Neural crest cell (in vitro differentiated cells): ENCODE measurements around the gene RBL1. TPM values are rescaled to one million over a fixed set of nuclear protein-coding genes. Genes with fewer than 3 reads are reported as not detected.
"Not testable (repeated sequence)": the region's sequence is repeated elsewhere in the genome, so short reads cannot be mapped to it uniquely, and the experiment has no call there.

Source experiments
- DNase-seq: peaks from one replicate; pipeline ENCODE4 v3.0.0; 2021; ENCODE audit warnings: low read depth, mixed read lengths, low spot score
- H3K27ac Mint-ChIP-seq: one replicate; pipeline ENCODE4 v1.8.0; 2021; ENCODE audit warnings: mild to moderate bottlenecking, mixed read lengths; ENCODE audit not compliant: unreplicated experiment
- H3K27me3 Mint-ChIP-seq: 2 replicates; pipeline ENCODE4 v1.8.0; 2021; ENCODE audit warnings: low read depth, mild to moderate bottlenecking, mixed read lengths
- H3K36me3 Mint-ChIP-seq: 2 replicates; pipeline ENCODE4 v1.8.0; 2021; ENCODE audit warnings: low read depth, mild to moderate bottlenecking, mixed read lengths
- H3K4me1 Mint-ChIP-seq: 2 replicates; pipeline ENCODE4 v1.8.0; 2021; ENCODE audit warnings: mixed read lengths
- H3K4me3 Mint-ChIP-seq: one replicate; pipeline ENCODE4 v1.8.0; 2021; ENCODE audit warnings: mild to moderate bottlenecking, mixed read lengths
- H3K9me3 Mint-ChIP-seq: 2 replicates; pipeline ENCODE4 v1.8.0; 2021; ENCODE audit warnings: mixed read lengths
- total RNA-seq: library from RNA; stranded (reverse); gene quantifications from 2 replicates; pipeline ENCODE4 v1.2.1, GENCODE V29; 2021
- TF ChIP-seq, protein P1 (sequence below): fragments of 200-600 bp; sonication (generic); conservative IDR thresholded peaks from 2 replicates; pipeline ENCODE4 v1.5.0; 2021; ENCODE audit warnings: antibody characterized with exemption, mild to moderate bottlenecking

The RBL1 gene
- total RNA-seq, 1 donor from 2014 or later, result 25.6 TPM

DNA sequence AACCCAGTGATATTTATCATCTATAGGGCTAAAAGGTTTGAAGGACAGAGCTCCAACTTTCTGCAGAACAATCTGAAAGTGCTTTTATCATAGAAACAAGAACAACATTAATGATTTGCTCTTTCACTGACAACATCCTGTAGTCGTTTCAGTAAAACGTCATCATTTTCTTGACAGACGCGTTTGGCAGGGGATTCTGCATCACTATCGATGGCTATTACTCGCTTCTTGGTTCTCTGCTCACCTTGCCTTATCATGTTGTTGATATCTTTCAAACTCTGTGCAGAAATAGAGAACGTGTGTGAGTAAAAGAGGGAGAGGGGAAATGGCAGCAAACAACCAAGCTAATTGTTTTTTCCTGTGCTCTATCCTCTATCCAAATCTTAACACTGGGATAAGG is 97.1 kb downstream of the RBL1 start:
- Mint-ChIP-seq H3K27ac (no peak overlapping the region), H3K9me3 (peaks cover 6% of the 10 kb centered on the region), H3K36me3 (peaks cover 57% of the 10 kb centered on the region), H3K4me3 (no peak overlapping the region), H3K27me3 (no peaks in the 10 kb centered on the region), H3K4me1 (no peaks in the 10 kb centered on the region)
- DNase-seq, result no peak
- TF ChIP-seq, protein P1, sequence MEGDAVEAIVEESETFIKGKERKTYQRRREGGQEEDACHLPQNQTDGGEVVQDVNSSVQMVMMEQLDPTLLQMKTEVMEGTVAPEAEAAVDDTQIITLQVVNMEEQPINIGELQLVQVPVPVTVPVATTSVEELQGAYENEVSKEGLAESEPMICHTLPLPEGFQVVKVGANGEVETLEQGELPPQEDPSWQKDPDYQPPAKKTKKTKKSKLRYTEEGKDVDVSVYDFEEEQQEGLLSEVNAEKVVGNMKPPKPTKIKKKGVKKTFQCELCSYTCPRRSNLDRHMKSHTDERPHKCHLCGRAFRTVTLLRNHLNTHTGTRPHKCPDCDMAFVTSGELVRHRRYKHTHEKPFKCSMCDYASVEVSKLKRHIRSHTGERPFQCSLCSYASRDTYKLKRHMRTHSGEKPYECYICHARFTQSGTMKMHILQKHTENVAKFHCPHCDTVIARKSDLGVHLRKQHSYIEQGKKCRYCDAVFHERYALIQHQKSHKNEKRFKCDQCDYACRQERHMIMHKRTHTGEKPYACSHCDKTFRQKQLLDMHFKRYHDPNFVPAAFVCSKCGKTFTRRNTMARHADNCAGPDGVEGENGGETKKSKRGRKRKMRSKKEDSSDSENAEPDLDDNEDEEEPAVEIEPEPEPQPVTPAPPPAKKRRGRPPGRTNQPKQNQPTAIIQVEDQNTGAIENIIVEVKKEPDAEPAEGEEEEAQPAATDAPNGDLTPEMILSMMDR, result no peak

DNA sequence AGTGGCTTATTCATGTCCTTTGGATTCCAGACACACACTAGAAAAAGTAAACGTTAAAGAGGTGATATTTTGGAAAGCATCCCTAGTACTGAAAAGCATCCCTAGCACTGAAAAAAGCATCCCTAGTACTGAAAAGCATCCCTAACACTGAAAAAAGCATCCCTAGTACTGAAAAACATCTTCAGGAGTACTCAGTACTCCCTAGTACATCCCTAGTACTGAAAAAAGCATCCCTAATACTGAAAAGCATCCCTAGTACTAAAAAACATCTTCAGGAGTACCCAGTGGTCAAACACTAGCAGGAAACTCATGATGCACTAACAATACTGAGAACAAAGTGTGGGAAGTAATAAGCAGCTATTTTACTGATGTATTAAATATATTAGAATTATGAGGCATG is 98.7 kb downstream of the RBL1 start:
- H3K36me3 Mint-ChIP-seq, result peaks cover 50% of the 10 kb centered on the region
- H3K27me3 Mint-ChIP-seq, result no peaks in the 10 kb centered on the region
- no peak for DNase-seq
- no peak overlapping the region for H3K4me3 Mint-ChIP-seq
- H3K9me3 Mint-ChIP-seq, result peaks cover 11% of the 10 kb centered on the region
- H3K4me1 Mint-ChIP-seq, result no peaks in the 10 kb centered on the region
- H3K27ac Mint-ChIP-seq, result peak overlapping the region; percentile 6
- TF ChIP-seq, protein P1, result no peak

- not testable (repeated sequence) for H3K4me3 Mint-ChIP-seq, H3K4me1 Mint-ChIP-seq, H3K27ac Mint-ChIP-seq, H3K27me3 Mint-ChIP-seq, DNase-seq
- H3K9me3 Mint-ChIP-seq, result peaks cover 11% of the 10 kb centered on the region
- H3K36me3 Mint-ChIP-seq, result peaks cover 48% of the 10 kb centered on the region
Observed at GRCh38 chr20:36994221-36994620, 101.6 kb downstream of the RBL1 start.

- no peak overlapping the region for H3K4me3 Mint-ChIP-seq
- H3K4me1 Mint-ChIP-seq, result peaks cover 3% of the 10 kb centered on the region
- peaks cover 39% of the 10 kb centered on the region for H3K36me3 Mint-ChIP-seq
- no peak for DNase-seq
- no peaks in the 10 kb centered on the region for H3K27me3 Mint-ChIP-seq
- H3K9me3 Mint-ChIP-seq, result peaks cover 11% of the 10 kb centered on the region
- TF ChIP-seq, protein P1, result peak; percentile 20
- H3K27ac Mint-ChIP-seq, result no peak overlapping the region
Observed at GRCh38 chr20:36992802-36993334, 102.9 kb downstream of the RBL1 start.

GRCh38 chr20:36991703-36992102 is 104.1 kb downstream of the RBL1 start:
- peaks cover 3% of the 10 kb centered on the region for H3K4me1 Mint-ChIP-seq
- no peaks in the 10 kb centered on the region for H3K27me3 Mint-ChIP-seq
- peaks cover 11% of the 10 kb centered on the region for H3K9me3 Mint-ChIP-seq
- TF ChIP-seq, protein P1, result no peak
- DNase-seq, result no peak
- no peak overlapping the region for H3K4me3 Mint-ChIP-seq
- peaks cover 31% of the 10 kb centered on the region for H3K36me3 Mint-ChIP-seq
- no peak overlapping the region for H3K27ac Mint-ChIP-seq

DNA sequence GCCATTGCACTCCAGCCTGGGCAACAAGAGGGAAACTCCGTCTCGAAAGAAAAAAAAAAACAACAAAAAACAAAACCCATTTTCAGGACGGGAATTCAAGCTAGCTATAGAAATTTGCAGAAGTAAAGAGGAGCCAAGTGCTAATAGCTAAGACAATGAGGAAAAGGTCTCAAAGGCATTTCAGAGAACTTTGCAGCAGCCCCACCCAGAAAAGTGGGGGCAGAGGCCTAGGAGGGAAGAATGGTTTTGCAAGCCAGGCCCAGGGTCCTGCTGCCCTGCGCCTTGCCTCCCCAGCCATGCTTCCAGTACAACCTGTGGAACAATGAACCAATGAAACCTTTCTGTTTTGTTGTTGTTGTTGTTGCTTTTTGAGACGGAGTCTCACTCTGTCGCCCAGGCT is 106.0 kb downstream of the RBL1 start:
- TF ChIP-seq, protein P1, result no peak
- Mint-ChIP-seq H3K27me3 (no peaks in the 10 kb centered on the region), H3K4me3 (no peak overlapping the region), H3K9me3 (peaks cover 8% of the 10 kb centered on the region), H3K36me3 (peaks cover 15% of the 10 kb centered on the region), H3K27ac (no peak overlapping the region), H3K4me1 (peaks cover 3% of the 10 kb centered on the region)
- no peak for DNase-seq
